AG09309 (cell line): Measurements from ENCODE around the gene CELSR3.
A peak's percentile ranks its signal among the peaks of the same experiment; 100 is the strongest.

Experiments
- DNase-seq: peaks from one replicate; pipeline ENCODE4 v3.0.0-alpha.2; 2010; ENCODE audit warnings: low read depth
- H3K4me3 ChIP-seq: 2 replicates; pipeline ENCODE4 v1.5.1; 2011; ENCODE audit warnings: mild to moderate bottlenecking, low read depth, low read length, moderate library complexity; ENCODE audit not compliant: control insufficient read depth
- CTCF ChIP-seq: IDR thresholded peaks from 2 replicates; pipeline ENCODE4 v1.5.1; 2011; ENCODE audit warnings: mild to moderate bottlenecking, low read depth, low read length, inconsistent platforms; ENCODE audit not compliant: insufficient read depth, control insufficient read depth; ENCODE audit errors: missing control alignments

CELSR3 gene

GRCh38 chr3:48598323-48599076 is 64.2 kb downstream of the CELSR3 start:
- DNase-seq, result peak; percentile 88
- H3K4me3 ChIP-seq, result peak overlapping the region; percentile 24
- TF ChIP-seq CTCF, result peak; percentile 8

- no peak overlapping the region for H3K4me3 ChIP-seq
- DNase-seq, result no peak
- TF ChIP-seq CTCF, result no peak
Measured at GRCh38 chr3:48597408-48597800, 65.3 kb downstream of the CELSR3 start.

GRCh38 chr3:48596676-48597407 is 65.8 kb downstream of the CELSR3 start:
- TF ChIP-seq CTCF, result no peak
- DNase-seq, result no peak
- no peak overlapping the region for H3K4me3 ChIP-seq

GRCh38 chr3:48596157-48596556 is 66.5 kb downstream of the CELSR3 start:
- H3K4me3 ChIP-seq, result no peak overlapping the region
- no peak for DNase-seq

GRCh38 chr3:48595526-48596121 is 67.1 kb downstream of the CELSR3 start:
- DNase-seq, result peak; percentile 72
- peak overlapping the region; percentile 62 for H3K4me3 ChIP-seq
- TF ChIP-seq CTCF, result no peak

More at GRCh38 chr3:48596157-48596556, 66.5 kb downstream of the CELSR3 start:
- no peak for TF ChIP-seq CTCF

GRCh38 chr3:48595075-48595525 is 67.6 kb downstream of the CELSR3 start, which contains the start of gene COL7A1:
TSS of gene COL7A1 (minus strand) at chr3:48595329. CDS start at chr3:48595159, 170 bp downstream.
- peak within 1 kb of the TSS; percentile 62 for H3K4me3 ChIP-seq
- TF ChIP-seq CTCF, result no peak
- DNase-seq, result no peak
